Amniotic epithelial cell (primary cell): ENCODE measurements around the gene ACSM6.

Experiments
- DNase-seq: peaks from one replicate; pipeline ENCODE4 v3.0.0-alpha.2; 2010; ENCODE audit warnings: low read depth

Gene ACSM6

GRCh38 chr10:95245425-95246055, 51.5 kb downstream of the ACSM6 start:
- DNase-seq: no peak

- DNase-seq: peak; percentile 70
These were observed 52.6 kb downstream of the ACSM6 start for GRCh38 chr10:95246582-95247051.

DNA sequence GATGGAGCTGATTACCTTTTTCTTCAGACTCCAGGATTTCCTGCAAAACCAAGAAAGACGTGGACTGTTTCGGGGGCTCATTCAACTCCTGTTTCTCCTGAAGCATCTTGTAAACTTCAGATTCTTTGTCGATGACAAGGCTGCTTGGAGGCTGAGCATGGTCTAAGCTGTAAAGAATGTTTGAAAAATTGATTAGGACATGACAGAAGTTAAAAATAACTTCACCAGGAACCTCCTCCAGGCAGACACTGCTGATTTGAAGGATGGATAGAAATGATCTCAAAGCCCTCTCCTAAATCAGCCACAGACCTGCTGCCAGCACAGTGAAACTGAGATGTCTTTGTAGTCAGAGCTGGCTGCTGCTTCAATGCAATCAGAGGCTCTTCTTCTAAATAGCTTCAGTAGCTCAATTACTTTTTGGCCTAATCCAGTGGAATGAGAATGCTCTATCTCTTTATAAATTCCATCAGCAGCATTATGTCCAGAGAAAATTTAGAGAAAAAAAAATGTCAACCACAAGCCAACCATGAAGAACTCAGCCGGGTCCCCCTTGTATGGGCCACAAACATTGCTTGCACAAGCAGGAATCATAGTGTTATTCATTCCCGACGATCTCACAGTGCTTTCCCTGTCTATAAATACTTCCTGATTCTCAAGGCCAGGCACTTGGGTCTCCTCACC, 53.3 kb downstream of the ACSM6 start:
- peak; percentile 84 for DNase-seq

- DNase-seq: no peak
These were observed 54.0 kb downstream of the ACSM6 start for GRCh38 chr10:95247881-95248583.

- no peak for DNase-seq
These were observed 55.0 kb downstream of the ACSM6 start for GRCh38 chr10:95248989-95249388.

DNA sequence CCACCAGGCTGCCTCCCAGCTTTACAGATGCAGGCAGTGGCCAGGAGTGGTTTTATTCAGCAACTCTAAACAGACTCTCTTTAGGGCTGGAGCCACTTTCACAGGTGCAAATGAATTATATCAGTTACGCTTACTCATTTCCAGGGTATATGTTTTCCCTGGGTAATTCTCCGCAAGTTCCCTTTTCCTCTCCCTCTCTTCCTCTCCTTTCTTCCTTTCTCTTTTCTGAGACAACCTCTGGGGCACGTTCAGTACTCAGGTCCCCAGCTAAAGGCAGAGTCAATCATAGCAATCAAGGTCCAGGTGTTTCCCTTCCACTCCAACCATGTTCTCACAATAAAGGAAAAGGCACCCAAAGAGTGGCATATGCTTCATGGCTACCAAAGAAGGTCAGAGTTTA, 55.4 kb downstream of the ACSM6 start:
- DNase-seq: no peak

DNA sequence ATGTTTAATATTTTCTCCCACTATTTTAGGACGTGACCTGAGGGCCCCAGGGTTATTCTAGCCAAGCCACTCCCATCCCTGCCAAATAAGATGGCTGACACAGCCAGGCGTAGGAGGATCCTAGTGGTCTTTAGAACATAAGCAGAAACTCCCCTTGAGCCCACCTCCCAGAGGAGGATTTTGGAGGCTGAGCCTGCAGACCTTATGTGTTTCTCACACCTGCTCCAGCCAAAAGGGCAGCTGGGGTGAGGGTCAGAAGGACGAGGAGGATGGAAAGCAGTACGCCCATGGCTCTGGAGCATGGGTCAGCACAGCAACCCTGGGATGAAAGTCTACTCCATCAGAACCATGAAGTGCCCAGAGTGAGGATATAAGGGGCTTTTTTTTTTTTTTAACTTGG, 56.8 kb downstream of the ACSM6 start:
- DNase-seq: no peak

DNA sequence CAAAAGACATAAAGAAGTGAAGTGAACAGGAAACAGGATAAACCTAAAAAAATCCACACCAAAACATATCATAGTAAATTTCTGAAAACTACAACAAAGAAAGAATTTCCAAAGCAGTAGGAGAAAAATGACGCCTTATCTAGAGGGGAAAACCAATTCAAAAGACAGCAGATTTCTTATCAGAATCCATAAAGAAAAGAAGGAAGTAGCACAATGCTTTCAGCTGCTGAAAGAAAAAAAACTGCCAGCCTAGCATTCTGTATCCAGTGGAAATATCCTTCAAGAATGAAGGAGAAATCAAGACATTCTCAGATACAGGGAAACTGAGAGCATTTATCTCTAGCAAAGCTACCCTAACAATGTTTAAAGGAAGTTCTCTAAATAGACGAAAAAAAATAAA, 59.0 kb downstream of the ACSM6 start:
- DNase-seq: no peak

DNA sequence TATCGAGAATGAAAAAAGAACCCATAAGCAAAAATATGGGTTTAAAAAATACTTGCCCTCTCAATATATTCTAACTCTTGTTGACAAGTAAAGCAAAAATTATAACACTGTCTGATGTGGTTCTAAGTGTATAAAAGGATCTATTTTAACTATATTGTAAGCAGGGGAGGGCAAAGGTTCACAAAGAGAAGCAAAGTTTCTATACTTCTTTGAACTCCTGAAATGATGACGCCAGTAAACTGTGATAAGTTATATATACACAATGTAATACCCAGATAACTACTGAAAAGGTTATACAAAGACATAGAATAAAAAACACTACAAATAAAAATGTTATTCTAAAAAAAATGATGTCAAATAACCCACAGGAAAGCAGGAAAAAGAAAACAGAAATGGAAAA, 59.6 kb downstream of the ACSM6 start:
- no peak for DNase-seq

DNA sequence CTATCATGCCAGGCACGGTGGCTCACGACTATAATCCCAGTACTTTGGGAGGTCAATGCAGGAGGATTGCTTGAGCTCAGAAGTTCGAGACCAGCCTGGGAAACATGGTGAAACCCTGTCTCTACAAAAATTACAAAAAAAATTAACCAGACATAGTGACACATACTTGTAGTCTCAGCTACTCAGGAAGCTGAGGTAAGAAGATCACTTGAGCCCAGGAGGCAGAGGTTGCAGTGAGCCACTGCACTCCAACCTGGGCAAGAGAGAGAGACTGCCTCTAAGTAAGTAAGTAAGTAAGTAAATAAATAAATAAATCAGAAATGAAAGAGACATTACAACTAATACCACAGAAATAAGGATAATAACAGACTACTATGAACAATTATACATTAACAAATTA, 60.6 kb downstream of the ACSM6 start:
- DNase-seq: no peak

DNA sequence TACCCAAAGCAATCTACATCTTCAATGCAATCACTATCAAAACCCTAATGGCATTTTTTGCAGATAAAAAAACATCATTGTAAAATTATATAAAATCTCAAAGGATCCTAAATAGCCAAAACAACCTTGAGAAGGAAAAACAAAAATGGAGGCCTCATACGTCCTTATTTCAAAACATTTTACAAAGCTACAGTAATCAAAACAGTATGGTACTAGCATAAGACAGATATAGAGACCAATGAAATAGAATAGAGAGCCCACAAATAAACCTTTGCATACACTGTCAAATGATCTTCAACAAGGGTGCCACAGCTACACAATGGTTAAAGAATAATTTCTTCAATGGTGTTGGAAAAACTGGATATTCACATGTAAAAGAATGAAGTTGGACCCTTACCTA, 62.2 kb downstream of the ACSM6 start:
- DNase-seq: no peak

- DNase-seq: no peak
These were observed 63.8 kb downstream of the ACSM6 start for GRCh38 chr10:95257849-95258248.

DNA sequence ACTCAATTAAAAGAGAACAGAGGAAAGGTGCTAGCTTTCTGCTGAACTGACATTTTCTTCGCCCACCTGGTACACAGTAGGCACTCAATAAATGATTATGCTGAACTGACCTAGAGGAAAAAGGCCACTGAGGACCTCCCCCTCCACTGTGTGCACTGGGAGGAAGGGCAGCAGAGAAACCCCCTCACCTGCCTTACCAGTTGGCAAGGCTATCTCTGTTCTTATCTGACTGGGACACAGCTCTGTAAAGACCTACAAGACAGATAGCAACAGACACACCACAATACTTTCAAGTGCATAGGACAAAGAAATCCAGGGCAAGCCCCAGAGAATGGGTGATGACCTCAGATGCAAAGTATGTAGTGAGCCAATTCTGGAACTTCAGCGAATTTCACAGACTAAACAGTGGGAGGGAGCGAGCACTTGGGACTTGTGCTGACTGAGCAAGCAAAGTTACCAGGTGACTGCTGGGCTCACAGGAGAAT, 66.4 kb downstream of the ACSM6 start:
- peak; percentile 91 for DNase-seq

DNA sequence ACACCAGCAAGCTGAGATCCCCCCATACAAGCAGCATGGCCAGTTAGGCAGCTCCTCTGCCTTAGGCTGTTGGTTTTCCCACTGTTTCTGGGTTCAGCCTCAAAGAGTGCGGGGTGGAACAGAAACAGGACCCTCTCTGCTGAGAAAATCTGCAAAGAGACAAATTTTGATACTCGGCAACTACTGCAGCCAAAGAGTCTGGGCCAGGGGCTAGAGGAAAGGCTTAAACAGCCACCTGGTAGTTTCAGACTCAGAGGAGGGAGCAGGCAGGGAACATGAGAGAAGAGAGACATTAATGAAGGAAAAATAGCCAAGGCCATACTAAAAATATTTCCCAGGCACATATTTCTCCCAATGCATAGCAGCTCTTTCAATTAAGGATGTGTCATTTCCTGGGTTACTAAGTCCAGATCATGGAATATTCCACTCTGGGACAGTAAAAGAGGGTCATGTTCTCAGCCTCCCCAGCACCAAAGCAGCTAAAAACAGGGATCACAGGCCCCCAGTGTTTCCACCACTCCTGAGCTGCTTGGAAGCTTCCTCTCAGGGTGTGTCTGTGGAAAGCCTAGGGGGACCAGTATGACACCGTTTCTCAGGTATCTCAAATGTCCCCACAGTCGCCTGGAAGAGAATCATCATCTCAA, 67.0 kb downstream of the ACSM6 start:
- no peak for DNase-seq

DNA sequence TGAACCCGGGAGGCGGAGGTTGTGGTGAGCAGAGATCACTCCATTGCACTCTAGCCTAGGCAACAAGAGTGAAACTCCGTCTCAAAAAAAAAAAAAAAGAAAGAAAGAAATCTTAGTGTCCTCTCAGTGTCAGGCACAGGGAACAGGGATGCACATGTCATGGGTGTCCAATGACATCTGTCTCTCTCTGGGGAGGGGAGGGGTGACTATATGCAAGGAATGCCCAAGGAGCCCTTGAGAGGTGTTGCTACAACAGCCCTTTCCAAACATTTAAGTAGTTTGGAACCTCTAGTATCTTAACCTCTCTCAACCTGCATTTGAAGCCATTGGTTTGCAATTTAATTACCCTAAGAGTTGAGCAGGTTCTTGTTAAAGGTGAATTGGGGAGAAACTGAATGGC, 67.9 kb downstream of the ACSM6 start:
- DNase-seq: no peak

GRCh38 chr10:95262763-95263518, 68.9 kb downstream of the ACSM6 start:
- DNase-seq: no peak

- DNase-seq: no peak
These were observed 69.8 kb downstream of the ACSM6 start for GRCh38 chr10:95263864-95264226.

DNA sequence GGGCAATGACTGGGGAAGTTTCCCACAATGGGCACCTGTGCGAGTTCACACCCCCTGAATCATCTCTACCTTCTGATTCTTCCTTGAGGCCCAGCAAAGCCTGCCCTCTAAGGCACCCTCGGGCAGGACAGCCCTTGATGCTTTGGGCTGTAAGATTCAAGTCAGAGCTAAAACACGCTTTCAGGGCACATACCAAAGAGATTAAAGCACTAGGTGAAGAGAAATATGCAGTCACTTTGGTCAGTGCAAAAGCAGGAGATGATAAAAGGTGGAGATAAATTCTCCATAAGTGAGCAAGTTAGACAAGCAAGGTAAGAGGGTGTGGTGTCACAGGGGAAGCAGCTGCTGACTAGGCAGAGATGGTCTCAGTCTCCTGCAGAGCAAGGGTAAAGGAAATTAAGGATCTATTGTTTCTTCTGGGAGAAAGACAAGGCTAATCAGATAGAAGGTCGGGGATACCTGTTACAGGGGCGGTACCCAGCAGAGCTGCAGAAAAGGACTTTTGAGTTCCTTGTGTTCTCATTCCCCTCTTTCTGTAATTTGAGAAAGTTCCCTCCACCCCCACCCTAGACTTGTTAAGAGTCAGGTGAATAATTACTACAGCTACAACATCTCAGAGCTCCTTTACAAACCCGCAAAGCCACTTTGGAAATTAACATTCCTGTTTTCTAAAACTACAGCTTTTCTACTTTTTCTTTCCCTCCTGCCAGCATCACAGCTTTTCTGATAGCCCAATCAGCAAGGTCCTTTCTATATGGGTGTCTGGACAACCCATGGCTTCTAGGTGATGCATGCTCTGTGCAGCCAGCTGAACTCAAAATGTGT, 70.4 kb downstream of the ACSM6 start:
- DNase-seq: no peak

GRCh38 chr10:95265572-95265971, 71.5 kb downstream of the ACSM6 start:
- DNase-seq: no peak

GRCh38 chr10:95266674-95267095, 72.6 kb downstream of the ACSM6 start:
- DNase-seq: peak; percentile 94

DNA sequence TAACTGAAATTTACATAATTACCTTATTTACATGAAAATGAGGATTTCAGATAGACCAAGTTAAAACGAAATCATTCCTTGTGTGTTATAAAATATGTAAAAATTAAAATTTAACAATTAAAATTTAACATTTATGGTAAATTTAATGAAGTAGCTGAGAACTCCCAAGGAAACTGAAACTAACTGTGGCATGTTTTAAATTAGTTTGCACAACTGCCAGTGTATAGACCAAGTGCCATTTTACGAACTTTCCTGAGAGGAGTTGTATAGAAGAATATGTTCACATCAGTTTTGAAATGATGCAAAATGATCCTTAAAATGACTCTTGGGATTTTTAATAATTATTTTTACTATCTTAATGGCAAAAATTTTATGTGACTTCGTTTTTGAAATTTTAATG, 73.2 kb downstream of the ACSM6 start:
- DNase-seq: no peak
